ENCODE results near the gene OXT. TPM values are rescaled to one million over a fixed set of nuclear protein-coding genes. Genes with fewer than 3 reads are reported as not detected.

OXT gene
- total and polyA plus RNA-seq, 2 of the 8 experiments (the other 6 are each of a cell fraction or from before 2014, with no cell fraction given) = not detected

DNA sequence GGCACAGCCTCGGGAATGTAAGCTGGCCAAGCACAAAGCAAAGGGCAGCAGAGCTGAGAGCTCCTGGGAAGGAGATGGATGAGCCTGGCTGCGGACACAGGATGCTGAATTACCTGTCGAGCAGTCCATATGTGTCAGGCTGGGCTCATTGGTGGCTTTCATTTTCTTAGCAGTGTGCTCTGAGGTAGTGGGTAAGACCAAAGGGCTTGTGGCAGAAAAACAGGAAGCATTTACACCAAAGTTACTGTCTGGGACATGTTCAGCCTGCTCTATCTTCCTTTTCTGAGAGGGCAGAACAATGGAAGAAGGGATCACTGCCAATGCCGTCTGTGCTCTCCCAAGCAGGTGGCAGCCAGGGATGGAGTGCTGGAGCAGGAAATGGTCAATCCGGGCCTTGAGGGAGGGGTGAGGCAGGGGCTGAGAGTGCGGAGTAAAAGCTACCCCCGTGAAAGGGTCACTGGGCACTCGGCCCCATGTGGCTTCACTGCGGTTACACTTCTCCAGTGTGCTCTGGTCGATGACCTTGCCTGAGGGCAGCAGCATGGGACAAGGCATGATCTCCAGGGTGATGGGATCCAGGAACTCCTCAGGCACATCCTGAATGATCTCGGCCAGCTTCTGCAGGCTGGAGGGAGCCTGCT is 50.0 kb downstream of the OXT start (continued):
- TF ChIP-seq CBX5 (IDR thresholded peaks at IDR 0.05; ENCODE audit: low read depth, low read length) (no peak), KDM5A (IDR thresholded peaks at IDR 0.05; ENCODE audit: low read length) (no peak), TEAD4 (IDR thresholded peaks at IDR 0.05; ENCODE audit: low read depth, low read length) (no peak), SUZ12 (IDR thresholded peaks at IDR 0.05; ENCODE audit: low read length) (no peak), RAD21 (IDR thresholded peaks at IDR 0.05 in 1 of 2, conservative IDR thresholded peaks at IDR 0.05 in 1 of 2; ENCODE audit: low read depth in 2 of 2, low read length in 2 of 2) (no peak)

Other genes with a start within 250 kb of the OXT start
- gene PCED1A, start 231.0 kb upstream of the OXT start, total RNA-seq (2021; fragmentation: NEBNext Ultra II Directional; extraction: Animal tissue kit (Norgen Biotek cat#: 25700)) = 13.4 and 14.6 TPM in 2 replicates
- gene PCED1A, start 231.0 kb upstream of the OXT start, polyA plus RNA-seq (2011; rRNA removed) = 18.9 and 30.8 TPM in 2 replicates
- gene VPS16, start 230.9 kb upstream of the OXT start, total RNA-seq (2021; fragmentation: NEBNext Ultra II Directional; extraction: Animal tissue kit (Norgen Biotek cat#: 25700)) = 22.6 and 25.9 TPM in 2 replicates
- 23.8 and 26.8 TPM in 2 replicates for gene VPS16, start 230.9 kb upstream of the OXT start, polyA plus RNA-seq (2011; rRNA removed)
- 46.8 and 51.3 TPM in 2 replicates for gene PTPRA, start 198.1 kb upstream of the OXT start, total RNA-seq (2021; fragmentation: NEBNext Ultra II Directional; extraction: Animal tissue kit (Norgen Biotek cat#: 25700))
- gene PTPRA, start 198.1 kb upstream of the OXT start, polyA plus RNA-seq (2011; rRNA removed) = 31.2 and 47.7 TPM in 2 replicates
- 0.61 and 0.82 TPM in 2 replicates for gene GNRH2, start 28.0 kb upstream of the OXT start, total RNA-seq (2021; fragmentation: NEBNext Ultra II Directional; extraction: Animal tissue kit (Norgen Biotek cat#: 25700))
- 0.09 and 0.16 TPM in 2 replicates for gene GNRH2, start 28.0 kb upstream of the OXT start, polyA plus RNA-seq (2011; rRNA removed)
- gene MRPS26, start 25.6 kb upstream of the OXT start, total RNA-seq (2021; fragmentation: NEBNext Ultra II Directional; extraction: Animal tissue kit (Norgen Biotek cat#: 25700)) = 100 and 103 TPM in 2 replicates
- gene MRPS26, start 25.6 kb upstream of the OXT start, polyA plus RNA-seq (2011; rRNA removed) = 83.6 and 99.2 TPM in 2 replicates
- gene AVP, start 13.1 kb downstream of the OXT start, total RNA-seq (2021; fragmentation: NEBNext Ultra II Directional; extraction: Animal tissue kit (Norgen Biotek cat#: 25700)) = 0.77 TPM in 1 of 2 replicates, not detected in the other
- 0.18 and 0.42 TPM in 2 replicates for gene AVP, start 13.1 kb downstream of the OXT start, polyA plus RNA-seq (2011; rRNA removed)
- gene FASTKD5, start 88.2 kb downstream of the OXT start, total RNA-seq (2021; fragmentation: NEBNext Ultra II Directional; extraction: Animal tissue kit (Norgen Biotek cat#: 25700)) = 21.3 and 25.9 TPM in 2 replicates
- 8.9 and 12.0 TPM in 2 replicates for gene FASTKD5, start 88.2 kb downstream of the OXT start, polyA plus RNA-seq (2011; rRNA removed)
- 4.2 and 4.9 TPM in 2 replicates for gene UBOX5, start 88.2 kb downstream of the OXT start, total RNA-seq (2021; fragmentation: NEBNext Ultra II Directional; extraction: Animal tissue kit (Norgen Biotek cat#: 25700))
- gene UBOX5, start 88.2 kb downstream of the OXT start, polyA plus RNA-seq (2011; rRNA removed) = 4.0 and 5.2 TPM in 2 replicates
- 31.8 and 33.3 TPM in 2 replicates for gene LZTS3, start 101.9 kb downstream of the OXT start, total RNA-seq (2021; fragmentation: NEBNext Ultra II Directional; extraction: Animal tissue kit (Norgen Biotek cat#: 25700))
- gene LZTS3, start 101.9 kb downstream of the OXT start, polyA plus RNA-seq (2011; rRNA removed) = 33.5 and 54.4 TPM in 2 replicates
- 42.0 and 43.8 TPM in 2 replicates for gene DDRGK1, start 133.1 kb downstream of the OXT start, total RNA-seq (2021; fragmentation: NEBNext Ultra II Directional; extraction: Animal tissue kit (Norgen Biotek cat#: 25700))
- gene DDRGK1, start 133.1 kb downstream of the OXT start, polyA plus RNA-seq (2011; rRNA removed) = 29.4 and 31.2 TPM in 2 replicates
- gene ITPA, start 137.9 kb downstream of the OXT start, total RNA-seq (2021; fragmentation: NEBNext Ultra II Directional; extraction: Animal tissue kit (Norgen Biotek cat#: 25700)) = 80.9 and 94.0 TPM in 2 replicates
- gene ITPA, start 137.9 kb downstream of the OXT start, polyA plus RNA-seq (2011; rRNA removed) = 88.2 and 90.3 TPM in 2 replicates
- 29.1 and 32.3 TPM in 2 replicates for gene SLC4A11, start 167.6 kb downstream of the OXT start, total RNA-seq (2021; fragmentation: NEBNext Ultra II Directional; extraction: Animal tissue kit (Norgen Biotek cat#: 25700))
- 11.9 and 20.9 TPM in 2 replicates for gene SLC4A11, start 167.6 kb downstream of the OXT start, polyA plus RNA-seq (2011; rRNA removed)

Data from H1 (cell line).